Thyroid gland (tissue), 4 donors: ENCODE data around the gene RAB6B. TPM values are rescaled to one million over a fixed set of nuclear protein-coding genes. Genes with fewer than 3 reads are reported as not detected.

Experiments used
- DNase-seq, 2 donors: peaks; one replicate each; pipeline ENCODE4 v3.0.0-alpha.2; 2019
- H3K27ac ChIP-seq, 3 donors: fragments of 200-600 bp; sonication (generic); 1 replicate in 2 of 3; 2 replicates in 1 of 3; pipeline ENCODE4 v1.5.1; 2016 to 2019; ENCODE audit warnings: mild to moderate bottlenecking in 1 of 3, moderate library complexity in 1 of 3
- H3K27me3 ChIP-seq: fragments of 200-600 bp; sonication (generic); one replicate; pipeline ENCODE4 v1.5.1; 2019
- H3K36me3 ChIP-seq, 2 donors: fragments of 200-600 bp; sonication (generic); one replicate each; pipeline ENCODE4 v1.5.1; 2016 to 2019
- H3K4me1 ChIP-seq, 2 donors: fragments of 200-600 bp; sonication (generic); one replicate each; pipeline ENCODE4 v1.5.1; 2017 to 2019
- H3K4me3 ChIP-seq, 3 donors: fragments of 200-600 bp; sonication (generic); replicated peaks in 1 of 3; 1 replicate in 2 of 3; 2 replicates in 1 of 3; pipeline ENCODE4 v1.5.1; 2016; ENCODE audit warnings: mild to moderate bottlenecking in 1 of 3
- H3K9me3 ChIP-seq: fragments of 200-600 bp; sonication (generic); one replicate; pipeline ENCODE4 v1.5.1; 2017
- POLR2A ChIP-seq, 2 donors: fragments of 450-650 bp; IDR thresholded peaks; one replicate each; pipeline ENCODE4 v1.6.1; 2017; ENCODE audit warnings: antibody characterized with exemption in 2 of 2, mild to moderate bottlenecking in 2 of 2, moderate library complexity in 1 of 2
- WGBS, 2 donors: methylation state at CpG; one replicate each; pipeline ENCODE4 v1.1.5; 2017; 5-methylcytosine and 5-hydroxymethylcytosine counted together
- intact Hi-C: fragments of 100-400 bp; cut with DNase I; formaldehyde crosslinking; loops from one replicate; pipeline ENCODE4 v1.15.1; 2023
- total RNA-seq, 4 donors: library from RNA; depleted of rRNA; stranded (reverse); fragments of >200 nt; gene quantifications; one replicate each; pipeline ENCODE4 v1.2.3, GENCODE V29; 2016
- TF ChIP-seq, protein P1 (sequence below), 6 experiments: fragments of 200-600 bp in 3 of 6; fragments of 450-650 bp in 3 of 6; sonication (generic) in 3 of 6; IDR thresholded peaks; one replicate each; pipeline ENCODE4 v1.5.1; 2016 to 2019; ENCODE audit warnings: antibody characterized with exemption in 6 of 6, mild to moderate bottlenecking in 2 of 6, inconsistent platforms in 1 of 6, moderate library complexity in 1 of 6

RAB6B gene
- total RNA-seq, 4 donors from 2014 or later: 4.4 to 6.2 (median 5.6) TPM

GRCh38 chr3:133887074-133887802 is 8.4 kb downstream of the RAB6B start:
- no peak overlapping the region for H3K4me3 ChIP-seq
- H3K27me3 ChIP-seq: no peaks in the 10 kb centered on the region
- TF ChIP-seq, protein P1, sequence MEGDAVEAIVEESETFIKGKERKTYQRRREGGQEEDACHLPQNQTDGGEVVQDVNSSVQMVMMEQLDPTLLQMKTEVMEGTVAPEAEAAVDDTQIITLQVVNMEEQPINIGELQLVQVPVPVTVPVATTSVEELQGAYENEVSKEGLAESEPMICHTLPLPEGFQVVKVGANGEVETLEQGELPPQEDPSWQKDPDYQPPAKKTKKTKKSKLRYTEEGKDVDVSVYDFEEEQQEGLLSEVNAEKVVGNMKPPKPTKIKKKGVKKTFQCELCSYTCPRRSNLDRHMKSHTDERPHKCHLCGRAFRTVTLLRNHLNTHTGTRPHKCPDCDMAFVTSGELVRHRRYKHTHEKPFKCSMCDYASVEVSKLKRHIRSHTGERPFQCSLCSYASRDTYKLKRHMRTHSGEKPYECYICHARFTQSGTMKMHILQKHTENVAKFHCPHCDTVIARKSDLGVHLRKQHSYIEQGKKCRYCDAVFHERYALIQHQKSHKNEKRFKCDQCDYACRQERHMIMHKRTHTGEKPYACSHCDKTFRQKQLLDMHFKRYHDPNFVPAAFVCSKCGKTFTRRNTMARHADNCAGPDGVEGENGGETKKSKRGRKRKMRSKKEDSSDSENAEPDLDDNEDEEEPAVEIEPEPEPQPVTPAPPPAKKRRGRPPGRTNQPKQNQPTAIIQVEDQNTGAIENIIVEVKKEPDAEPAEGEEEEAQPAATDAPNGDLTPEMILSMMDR (IDR thresholded peaks at IDR 0.05): no peak
- TF ChIP-seq POLR2A (IDR thresholded peaks at IDR 0.05): no peak
- H3K4me1 ChIP-seq: no peaks in the 10 kb centered on the region
- H3K27ac ChIP-seq: no peak overlapping the region
- intact Hi-C loops: no loop called here
- WGBS, 2 donors: 83 to 95% methylated on average over 3 to 4 of the region's 4 CpGs
- no peaks in the 10 kb centered on the region for H3K9me3 ChIP-seq
- no peak for DNase-seq
- no peaks in the 10 kb centered on the region for H3K36me3 ChIP-seq

DNA sequence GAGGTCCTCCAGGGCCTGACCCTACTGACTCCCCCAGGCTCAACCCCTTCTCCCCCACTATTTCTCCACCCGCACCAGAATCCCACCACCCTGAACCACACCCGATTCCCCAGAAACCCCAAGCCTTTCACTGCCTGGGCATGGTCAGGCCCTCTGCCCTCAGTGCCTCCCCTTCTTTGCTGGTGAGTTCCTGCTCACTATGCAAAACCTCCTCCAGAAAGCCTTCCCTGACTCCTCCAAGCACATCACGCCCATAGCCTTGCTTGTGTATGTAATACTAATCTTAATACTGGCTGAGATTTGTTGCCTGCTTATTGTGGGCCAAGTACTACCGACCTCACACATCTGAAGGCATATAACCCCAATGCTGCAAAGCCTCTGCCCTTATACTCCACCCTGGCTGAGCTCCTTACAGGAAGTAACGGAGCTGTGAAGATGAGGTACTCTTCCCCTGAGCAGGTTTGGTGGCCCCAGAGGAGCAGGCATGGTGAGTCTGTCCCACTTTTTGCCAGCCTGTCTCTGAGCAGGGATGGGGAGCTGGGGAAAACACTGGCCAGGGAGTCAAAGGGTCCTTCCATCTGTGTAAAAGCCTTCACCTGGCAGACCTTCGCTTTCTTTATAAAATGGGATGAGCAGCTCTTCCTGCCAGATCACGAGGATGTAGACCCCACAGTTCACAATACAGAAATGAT is 9.5 kb downstream of the RAB6B start:
- DNase-seq: no peak
- no peaks in the 10 kb centered on the region for H3K9me3 ChIP-seq
- WGBS, 2 donors: 91 to 95% methylated on average over 7 of the region's 7 CpGs
- H3K36me3 ChIP-seq: no peaks in the 10 kb centered on the region
- H3K4me1 ChIP-seq: no peaks in the 10 kb centered on the region
- no peak overlapping the region for H3K27ac ChIP-seq
- no peak overlapping the region for H3K4me3 ChIP-seq
- TF ChIP-seq, protein P1 (IDR thresholded peaks at IDR 0.05): no peak
- TF ChIP-seq POLR2A (IDR thresholded peaks at IDR 0.05): no peak
- no peaks in the 10 kb centered on the region for H3K27me3 ChIP-seq
- intact Hi-C loops: no loop called here

- 92 to 93% methylated on average over 9 to 11 of the region's 11 CpGs for WGBS, 2 donors
- DNase-seq: no peak
- TF ChIP-seq, protein P1 (IDR thresholded peaks at IDR 0.05): no peak
- TF ChIP-seq POLR2A (IDR thresholded peaks at IDR 0.05): no peak
- Histone ChIP-seq H3K4me3 (no peak overlapping the region), H3K36me3 (no peaks in the 10 kb centered on the region), H3K27ac (no peak overlapping the region), H3K9me3 (no peaks in the 10 kb centered on the region), H3K27me3 (no peaks in the 10 kb centered on the region), H3K4me1 (no peaks in the 10 kb centered on the region)
- intact Hi-C loops: no loop called here
Measured at GRCh38 chr3:133884887-133885711, 10.6 kb downstream of the RAB6B start.

- Histone ChIP-seq H3K9me3 (no peaks in the 10 kb centered on the region), H3K4me1 (no peaks in the 10 kb centered on the region), H3K36me3 (no peaks in the 10 kb centered on the region), H3K27ac (no peak overlapping the region), H3K4me3 (no peak overlapping the region), H3K27me3 (no peaks in the 10 kb centered on the region)
- WGBS, 2 donors: 78 to 86% methylated on average over 6 of the region's 6 CpGs
- no peak for TF ChIP-seq POLR2A (IDR thresholded peaks at IDR 0.05)
- TF ChIP-seq, protein P1 (IDR thresholded peaks at IDR 0.05): no peak
- intact Hi-C loops: no loop called here
- no peak for DNase-seq
Measured at GRCh38 chr3:133884054-133884886, 11.4 kb downstream of the RAB6B start.
